Osteocyte (in vitro differentiated cells): ENCODE results near the gene AKAP8L. TPM values are rescaled to one million over a fixed set of nuclear protein-coding genes. Genes with fewer than 3 reads are reported as not detected.

Source experiments
- DNase-seq: peaks from one replicate; pipeline ENCODE4 v3.0.0; 2021; ENCODE audit warnings: mixed read lengths; ENCODE audit not compliant: unreplicated experiment; ENCODE audit errors: extremely low spot score
- H3K27ac Mint-ChIP-seq: one replicate; pipeline ENCODE4 v1.8.0; 2021; ENCODE audit warnings: mild to moderate bottlenecking, mixed read lengths; ENCODE audit not compliant: unreplicated experiment
- H3K27me3 Mint-ChIP-seq: one replicate; pipeline ENCODE4 v1.8.0; 2021; ENCODE audit warnings: mixed read lengths; ENCODE audit not compliant: unreplicated experiment
- H3K36me3 Mint-ChIP-seq: one replicate; pipeline ENCODE4 v1.8.0; 2021; ENCODE audit warnings: mixed read lengths; ENCODE audit not compliant: unreplicated experiment
- H3K4me1 Mint-ChIP-seq: one replicate; pipeline ENCODE4 v1.8.0; 2021; ENCODE audit warnings: mixed read lengths; ENCODE audit not compliant: unreplicated experiment
- H3K4me3 Mint-ChIP-seq: one replicate; pipeline ENCODE4 v1.8.0; 2021; ENCODE audit warnings: mild to moderate bottlenecking, moderate library complexity, mixed read lengths; ENCODE audit not compliant: unreplicated experiment
- H3K9me3 Mint-ChIP-seq: one replicate; pipeline ENCODE4 v1.8.0; 2021; ENCODE audit warnings: mixed read lengths; ENCODE audit not compliant: unreplicated experiment
- CTCF ChIP-seq: fragments of 200-600 bp; sonication (generic); IDR thresholded peaks from 2 replicates; pipeline ENCODE4 v1.5.0; 2021; ENCODE audit warnings: antibody characterized with exemption, mild to moderate bottlenecking, moderate library complexity
- total RNA-seq: library from RNA; stranded (reverse); gene quantifications from 2 replicates; pipeline ENCODE4 v1.2.1, GENCODE V29; 2021

The AKAP8L gene
- total RNA-seq, 1 donor from 2014 or later = 104 TPM

GRCh38 chr19:15443325-15443724 lies 24.5 kb upstream of the AKAP8L start:
- Mint-ChIP-seq H3K36me3 (peaks cover 3% of the 10 kb centered on the region), H3K27me3 (no peaks in the 10 kb centered on the region), H3K4me3 (no peak overlapping the region), H3K4me1 (peaks cover under 1% of the 10 kb centered on the region), H3K27ac (no peak overlapping the region), H3K9me3 (no peaks in the 10 kb centered on the region)
- DNase-seq = no peak
- no peak for TF ChIP-seq CTCF

GRCh38 chr19:15442142-15442920 lies 23.5 kb upstream of the AKAP8L start:
- H3K4me1 Mint-ChIP-seq = peaks cover 2% of the 10 kb centered on the region
- H3K27me3 Mint-ChIP-seq = no peaks in the 10 kb centered on the region
- no peaks in the 10 kb centered on the region for H3K9me3 Mint-ChIP-seq
- no peak overlapping the region for H3K27ac Mint-ChIP-seq
- no peak for TF ChIP-seq CTCF
- H3K36me3 Mint-ChIP-seq = peaks cover 2% of the 10 kb centered on the region
- DNase-seq = no peak
- H3K4me3 Mint-ChIP-seq = no peak overlapping the region

GRCh38 chr19:15441317-15441716 lies 22.5 kb upstream of the AKAP8L start:
- TF ChIP-seq CTCF = no peak
- H3K36me3 Mint-ChIP-seq = no peaks in the 10 kb centered on the region
- H3K4me3 Mint-ChIP-seq = no peak overlapping the region
- H3K4me1 Mint-ChIP-seq = peaks cover 2% of the 10 kb centered on the region
- H3K27ac Mint-ChIP-seq = no peak overlapping the region
- no peak for DNase-seq
- H3K9me3 Mint-ChIP-seq = no peaks in the 10 kb centered on the region
- H3K27me3 Mint-ChIP-seq = no peaks in the 10 kb centered on the region

- TF ChIP-seq CTCF = no peak
- H3K9me3 Mint-ChIP-seq = no peaks in the 10 kb centered on the region
- no peaks in the 10 kb centered on the region for H3K36me3 Mint-ChIP-seq
- H3K27ac Mint-ChIP-seq = no peak overlapping the region
- no peak overlapping the region for H3K4me3 Mint-ChIP-seq
- no peaks in the 10 kb centered on the region for H3K27me3 Mint-ChIP-seq
- H3K4me1 Mint-ChIP-seq = peaks cover 2% of the 10 kb centered on the region
- DNase-seq = no peak
Measured at GRCh38 chr19:15439821-15440641, 21.2 kb upstream of the AKAP8L start.
